ENCODE data around the gene TMF1. TPM values are rescaled to one million over a fixed set of nuclear protein-coding genes. Genes with fewer than 3 reads are reported as not detected.

TMF1 gene
- total and polyA plus RNA-seq, 2 experiments from 2014 or later, result 15.8 to 21.3 TPM

- Histone ChIP-seq H3K4me2 (peak overlapping the region; percentile 84), H4K20me1 (replicated peaks; ENCODE audit: insufficient read depth) (no peaks in the 10 kb centered on the region), H3K27me3 (ENCODE audit: insufficient read depth) (no peaks in the 10 kb centered on the region), H3K4me3 (peak overlapping the region; percentile 81), H3K9me2 (ENCODE audit: insufficient read depth) (no peaks in the 10 kb centered on the region), H3K79me2 (replicated peaks; ENCODE audit: insufficient read depth) (0 out of 2 replicates have a peak, but pooled peaks cover 19% of the 10 kb centered on the region), H3K36me3 (ENCODE audit: insufficient read depth) (no peaks in the 10 kb centered on the region), H2AFZ (peak overlapping the region; percentile 95), H3K27ac (ENCODE audit: low read depth) (no peak overlapping the region), H3K4me1 (ENCODE audit: insufficient read depth) (peaks cover 41% of the 10 kb centered on the region), H3F3A (replicated peaks; ENCODE audit: low read depth) (no peaks in the 10 kb centered on the region)
- H3K9me3 Mint-ChIP-seq, result no peaks in the 10 kb centered on the region
- H3K27ac Mint-ChIP-seq, result no peak overlapping the region
- H3K4me3 Mint-ChIP-seq, result peak overlapping the region; percentile 95
- DNase-seq (ENCODE audit: low spot score) (no peak), ATAC-seq (peak; percentile 9; the same call in 2 of the 3 replicates)
- H3K4me1 Mint-ChIP-seq, result peaks cover 53% of the 10 kb centered on the region
- TF ChIP-seq REST (IDR thresholded peaks at IDR 0.05; ENCODE audit: unreplicated experiment) (no peak), ZNF331 (CRISPR knock-in tag; IDR thresholded peaks at IDR 0.05; ENCODE audit: low read depth) (no peak), ZNF462 (CRISPR knock-in tag; IDR thresholded peaks at IDR 0.05) (no peak), EZH2 (IDR thresholded peaks at IDR 0.05; ENCODE audit: low read depth, unreplicated experiment) (no peak), ETS1 (IDR thresholded peaks at IDR 0.05) (no peak), EZH2phosphoT487 (IDR thresholded peaks at IDR 0.05; ENCODE audit: unreplicated experiment) (no peak), ZNF114 (CRISPR knock-in tag; IDR thresholded peaks at IDR 0.05) (no peak), STAT1 (IDR thresholded peaks at IDR 0.05; ENCODE audit: unreplicated experiment) (no peak), NANOG (IDR thresholded peaks at IDR 0.05; ENCODE audit: borderline replicate concordance) (no peak)
- H3K36me3 Mint-ChIP-seq (ENCODE audit: low read depth), result no peaks in the 10 kb centered on the region; the same call in 2 of the 3 replicates
- H3K27me3 Mint-ChIP-seq (ENCODE audit: insufficient read depth, low read depth, poor library complexity), result peaks cover 4% of the 10 kb centered on the region
Observed at GRCh38 chr3:69085833-69086722, 33.9 kb upstream of the TMF1 start.

Measured in GM23338 (cell line).